Activated T-cell treated with anti-CD3 and anti-CD28 coated beads for 1 hour (primary cell): ENCODE data around the gene ZRANB3.

Source experiments
- DNase-seq: peaks from one replicate; pipeline ENCODE4 v3.0.0-alpha.2; 2020; ENCODE audit warnings: low read depth

Gene ZRANB3

GRCh38 chr2:135252805-135253458 is 278.1 kb downstream of the ZRANB3 start:
- DNase-seq = no peak

DNA sequence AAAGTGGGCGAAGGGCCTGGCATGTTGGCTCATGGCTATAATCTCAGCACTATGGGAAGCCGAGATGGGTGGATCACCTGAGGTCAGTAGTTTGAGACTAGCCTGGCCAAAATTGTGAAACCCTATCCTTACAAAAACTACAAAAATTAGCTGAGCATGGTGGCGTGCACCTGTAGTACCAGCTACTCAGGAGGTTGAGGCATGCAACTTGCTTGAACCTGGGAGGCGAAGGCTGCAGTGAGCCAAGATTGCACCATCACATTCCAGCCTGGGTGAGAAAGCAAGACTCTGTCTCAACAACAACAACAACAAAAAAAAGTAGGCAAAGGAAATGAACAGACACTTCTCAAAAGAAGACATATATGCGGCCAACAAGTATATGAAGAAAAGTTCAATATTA is 282.4 kb downstream of the ZRANB3 start:
- no peak for DNase-seq

DNA sequence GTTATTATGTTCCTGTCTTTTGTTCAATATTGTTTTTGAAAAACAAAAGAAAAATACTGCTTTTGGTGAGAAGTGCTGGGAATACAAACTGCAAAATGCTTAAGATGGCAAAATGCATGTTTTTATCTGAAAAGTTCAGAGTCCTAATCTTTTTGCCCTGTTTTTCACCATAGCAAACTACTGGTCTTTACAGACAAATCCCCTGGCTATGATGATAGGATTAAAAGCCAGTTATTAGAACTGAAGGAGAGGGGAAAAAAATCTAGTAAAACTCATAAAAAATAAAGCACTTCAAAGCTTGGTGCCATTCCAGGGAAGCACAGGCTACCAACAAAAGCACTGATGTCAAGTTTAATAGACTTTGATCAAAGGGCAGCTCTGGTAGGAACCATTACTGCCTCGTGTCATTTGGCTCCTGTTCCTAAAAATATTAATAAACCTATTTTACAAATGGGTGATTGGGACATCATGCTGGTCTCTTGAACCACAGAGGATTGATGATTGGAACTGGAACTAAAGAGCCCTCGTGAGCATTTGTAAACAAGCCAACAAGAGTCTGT is 284.2 kb downstream of the ZRANB3 start:
- no peak for DNase-seq

- no peak for DNase-seq
Observed at GRCh38 chr2:135245071-135245470, 285.9 kb downstream of the ZRANB3 start.

GRCh38 chr2:135238651-135239050 is 292.4 kb downstream of the ZRANB3 start:
- no peak for DNase-seq

- DNase-seq = no peak
Observed at GRCh38 chr2:135230150-135230549, 300.9 kb downstream of the ZRANB3 start.

DNA sequence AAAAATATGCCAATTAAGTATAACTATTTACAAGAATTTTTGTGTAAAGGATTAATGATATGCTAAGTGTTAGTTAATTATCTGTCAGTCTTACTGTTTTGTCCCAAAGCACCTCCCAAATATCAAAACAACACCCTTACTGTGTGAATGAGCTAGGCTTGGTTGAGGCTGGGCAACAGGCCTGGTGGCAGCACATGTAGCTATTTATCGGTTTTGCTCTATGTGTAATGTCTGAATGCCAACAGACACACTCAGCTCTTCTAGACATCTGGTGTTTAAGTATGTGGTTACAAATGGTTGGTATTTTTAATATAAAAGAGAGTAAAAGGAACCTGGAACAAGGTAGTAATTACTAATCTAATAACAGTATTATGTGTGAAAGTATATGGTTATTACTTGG is 303.6 kb downstream of the ZRANB3 start:
- DNase-seq = no peak

DNA sequence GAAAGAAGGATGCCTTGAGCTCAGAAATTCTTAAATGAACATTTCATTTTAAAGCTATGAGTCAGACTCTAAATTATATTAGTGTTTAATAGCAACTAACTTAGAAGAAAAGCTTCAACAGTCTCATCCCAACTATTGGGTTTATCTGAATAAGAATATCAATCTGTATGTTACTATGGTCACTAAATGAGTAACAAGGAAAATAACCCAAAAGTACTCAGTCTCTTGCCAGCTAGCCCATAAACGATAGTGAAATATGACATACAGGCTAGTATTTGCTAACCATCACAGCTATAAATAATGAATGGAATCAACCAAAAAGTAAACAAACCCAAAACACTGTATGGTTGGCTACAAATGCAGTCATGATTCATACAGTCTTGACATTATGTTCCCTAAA is 304.1 kb downstream of the ZRANB3 start:
- DNase-seq = no peak

- DNase-seq = no peak
Observed at GRCh38 chr2:135225781-135226180, 305.2 kb downstream of the ZRANB3 start.

DNA sequence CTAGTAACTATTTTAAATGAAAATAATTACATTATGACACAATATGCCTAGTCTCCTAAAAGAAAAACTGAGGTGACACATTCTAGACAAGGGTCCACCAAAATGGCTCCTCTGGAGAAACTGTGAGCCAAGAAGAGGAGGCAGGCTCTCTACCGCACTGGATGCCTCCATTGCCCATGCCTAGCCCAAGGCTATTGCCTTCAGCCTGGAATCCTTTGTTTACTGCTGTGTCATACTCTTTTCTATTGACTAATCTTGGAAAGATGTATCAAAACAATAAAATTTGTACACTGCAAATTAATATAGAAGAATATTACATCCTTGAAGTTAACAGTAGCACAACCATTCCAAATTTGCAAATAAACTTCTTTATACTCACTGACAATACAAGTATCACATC is 311.8 kb downstream of the ZRANB3 start:
- DNase-seq = no peak

DNA sequence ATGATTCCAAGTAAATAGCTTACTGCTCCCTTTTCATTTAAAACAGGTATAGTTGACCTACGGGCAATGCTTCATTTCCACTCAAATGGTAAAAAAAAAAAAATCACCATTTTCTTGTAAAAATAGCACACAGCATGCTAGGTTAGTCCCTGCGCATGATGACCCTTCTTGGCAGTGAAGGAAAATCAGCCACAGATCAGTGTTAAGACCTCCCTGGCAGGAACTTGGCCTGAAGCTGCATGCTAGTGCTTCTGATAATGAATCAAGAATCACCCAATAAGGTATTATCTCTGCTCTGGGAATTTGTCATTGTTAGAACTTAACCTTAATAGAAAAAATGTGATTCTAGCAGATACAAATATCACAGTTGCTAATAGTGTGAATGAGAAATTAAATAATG is 312.6 kb downstream of the ZRANB3 start:
- no peak for DNase-seq

GRCh38 chr2:135212757-135213156 is 318.3 kb downstream of the ZRANB3 start:
- DNase-seq = no peak

GRCh38 chr2:135208016-135208415 is 323.0 kb downstream of the ZRANB3 start:
- no peak for DNase-seq

- DNase-seq = no peak
Observed at GRCh38 chr2:135203944-135204343, 327.1 kb downstream of the ZRANB3 start.

DNA sequence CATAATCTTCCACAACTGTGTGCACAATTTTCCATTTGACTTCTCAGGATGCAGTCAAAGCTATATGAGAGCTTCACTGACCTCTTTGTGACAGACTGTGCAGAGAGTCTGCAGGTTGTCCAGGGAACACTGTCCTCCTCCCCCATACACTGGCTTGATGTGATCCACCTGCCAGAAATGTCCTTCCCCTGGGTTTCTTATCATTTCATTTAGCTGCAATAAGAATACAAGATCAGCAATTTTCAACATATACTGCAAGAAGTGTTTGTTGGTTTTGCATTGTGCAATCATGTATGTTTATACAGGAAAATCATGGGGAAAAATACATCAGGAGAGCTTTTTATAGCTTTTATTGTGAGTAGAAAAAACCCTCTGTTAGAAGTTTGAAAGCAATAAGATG is 328.3 kb downstream of the ZRANB3 start:
- DNase-seq = no peak

DNA sequence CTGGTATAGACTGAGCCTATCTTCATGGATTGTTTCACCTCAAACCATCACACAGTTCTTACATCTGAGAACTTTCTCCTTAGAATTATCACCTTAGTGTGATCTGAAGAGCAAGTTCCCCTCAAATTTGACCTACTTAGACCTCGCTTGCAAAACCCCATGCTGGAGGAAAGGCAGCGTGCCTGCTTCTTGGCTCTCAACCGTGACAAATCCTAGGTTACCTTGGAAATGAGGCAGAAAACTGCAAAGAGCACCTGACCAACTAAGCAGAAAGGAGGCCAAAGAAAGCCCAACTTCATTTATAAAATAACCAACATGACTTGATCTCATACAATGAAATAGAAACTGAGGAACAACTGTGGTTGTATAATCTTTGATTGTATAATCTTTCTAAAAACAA is 332.5 kb downstream of the ZRANB3 start:
- no peak for DNase-seq

DNA sequence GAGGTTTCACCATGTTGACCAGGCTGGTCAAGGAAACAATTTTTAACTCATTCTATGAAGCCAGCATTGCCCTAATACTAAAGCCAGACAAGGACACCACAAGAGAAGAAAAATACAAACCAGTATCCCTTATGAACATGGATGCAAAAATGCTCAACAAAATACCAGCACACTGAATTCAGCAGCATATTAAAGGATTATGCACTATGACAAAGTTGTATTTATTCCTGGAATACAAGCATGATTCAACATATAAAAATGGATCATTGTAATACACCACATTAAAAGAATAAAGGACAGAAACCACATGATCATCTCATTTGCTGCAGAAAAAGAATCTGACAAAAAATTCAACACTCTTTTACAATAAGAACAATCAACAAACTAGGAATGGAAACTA is 340.2 kb downstream of the ZRANB3 start:
- DNase-seq = no peak

DNA sequence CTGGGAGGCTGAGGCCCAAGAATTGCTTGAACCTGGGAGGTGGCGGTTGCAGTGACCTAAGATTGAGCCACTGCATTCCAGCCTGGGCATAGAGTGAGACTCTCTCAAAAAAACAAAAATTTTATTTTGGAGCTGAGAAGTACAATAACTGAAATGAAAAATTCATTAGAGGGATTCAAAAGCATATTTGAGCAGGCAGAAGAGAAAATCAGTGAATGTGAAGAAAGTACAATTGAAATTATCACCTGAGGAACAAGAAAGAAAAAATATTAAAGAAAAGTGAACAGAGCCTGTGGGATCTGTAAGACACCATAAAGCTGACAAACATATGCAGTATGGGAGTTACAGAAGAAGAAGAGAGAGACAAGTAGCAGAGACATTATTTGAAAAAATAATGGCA is 341.9 kb downstream of the ZRANB3 start:
- DNase-seq = no peak

DNA sequence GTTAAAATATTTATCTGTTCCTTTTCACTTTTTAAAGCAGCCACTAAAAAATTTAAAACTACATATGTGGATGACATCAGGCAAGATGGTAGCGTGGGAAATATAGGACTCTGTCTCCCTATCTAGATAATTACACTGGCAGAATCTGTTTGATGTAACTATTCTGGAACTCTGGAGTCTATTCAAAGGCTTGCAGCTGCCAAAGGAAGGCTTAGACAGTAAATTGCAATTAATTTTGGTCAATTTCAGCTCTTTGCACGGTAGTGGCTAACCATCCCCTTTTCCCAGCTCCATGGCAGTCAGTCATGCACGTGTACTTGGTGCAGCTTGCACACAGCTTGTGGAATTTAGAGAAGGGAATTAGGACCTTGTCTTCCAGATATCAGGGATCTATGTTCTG is 343.7 kb downstream of the ZRANB3 start:
- DNase-seq = no peak

GRCh38 chr2:135186054-135186453 is 345.0 kb downstream of the ZRANB3 start:
- no peak for DNase-seq

- DNase-seq = no peak
Observed at GRCh38 chr2:135183822-135184221, 347.2 kb downstream of the ZRANB3 start.

GRCh38 chr2:135182601-135183000 is 348.4 kb downstream of the ZRANB3 start:
- no peak for DNase-seq

- no peak for DNase-seq
Observed at GRCh38 chr2:135182190-135182589, 348.8 kb downstream of the ZRANB3 start.

GRCh38 chr2:135179689-135180088 is 351.3 kb downstream of the ZRANB3 start:
- no peak for DNase-seq
